ENCODE results near the gene LATS2. TPM values are rescaled to one million over a fixed set of nuclear protein-coding genes. Genes with fewer than 3 reads are reported as not detected.

Gene LATS2
- total and polyA plus RNA-seq, 3 donors from 2014 or later: 35.6 to 40.2 (median 36.5) TPM

DNA sequence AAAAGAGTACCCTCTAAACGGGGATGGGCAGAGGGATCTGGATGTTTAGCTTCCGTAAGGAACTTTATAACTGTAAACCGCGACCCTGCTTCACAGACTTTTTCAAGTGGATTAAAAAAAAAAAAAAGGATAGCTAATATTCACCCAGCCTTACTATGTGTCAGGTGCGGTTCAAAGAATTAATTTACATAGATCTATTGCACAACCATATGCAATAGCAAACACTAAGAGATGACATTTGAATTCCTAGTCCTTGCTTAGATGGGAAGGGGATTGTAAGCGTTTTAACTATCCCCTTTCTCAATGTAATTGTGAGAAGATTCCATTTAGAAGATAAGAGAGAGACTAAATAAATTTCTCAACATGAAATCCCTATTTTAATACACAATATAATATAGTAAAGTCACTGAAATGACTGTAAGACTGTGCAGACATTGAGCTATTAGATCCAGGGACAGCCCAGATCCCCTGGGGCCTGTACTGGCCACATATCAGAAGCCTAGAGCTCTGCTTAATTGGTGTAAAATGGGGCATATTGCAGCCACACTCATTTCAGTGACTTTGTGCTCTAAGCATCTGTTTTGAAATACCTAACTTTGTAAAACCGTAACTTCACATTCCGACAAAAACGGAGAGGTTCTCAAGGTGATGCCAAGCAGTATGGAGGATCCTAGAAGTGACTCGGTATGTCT lies 13.6 kb downstream of the LATS2 start:
- Histone ChIP-seq H3K27me3 (no peaks in the 10 kb centered on the region), H3K27ac (no peak overlapping the region), H3K9me3 (no peaks in the 10 kb centered on the region), H3K4me1 (no peaks in the 10 kb centered on the region), H3K36me3 (ENCODE audit: low read depth, missing control alignments) (no peaks in the 10 kb centered on the region), H3K4me3 (no peak overlapping the region)
- TF ChIP-seq, protein P1, sequence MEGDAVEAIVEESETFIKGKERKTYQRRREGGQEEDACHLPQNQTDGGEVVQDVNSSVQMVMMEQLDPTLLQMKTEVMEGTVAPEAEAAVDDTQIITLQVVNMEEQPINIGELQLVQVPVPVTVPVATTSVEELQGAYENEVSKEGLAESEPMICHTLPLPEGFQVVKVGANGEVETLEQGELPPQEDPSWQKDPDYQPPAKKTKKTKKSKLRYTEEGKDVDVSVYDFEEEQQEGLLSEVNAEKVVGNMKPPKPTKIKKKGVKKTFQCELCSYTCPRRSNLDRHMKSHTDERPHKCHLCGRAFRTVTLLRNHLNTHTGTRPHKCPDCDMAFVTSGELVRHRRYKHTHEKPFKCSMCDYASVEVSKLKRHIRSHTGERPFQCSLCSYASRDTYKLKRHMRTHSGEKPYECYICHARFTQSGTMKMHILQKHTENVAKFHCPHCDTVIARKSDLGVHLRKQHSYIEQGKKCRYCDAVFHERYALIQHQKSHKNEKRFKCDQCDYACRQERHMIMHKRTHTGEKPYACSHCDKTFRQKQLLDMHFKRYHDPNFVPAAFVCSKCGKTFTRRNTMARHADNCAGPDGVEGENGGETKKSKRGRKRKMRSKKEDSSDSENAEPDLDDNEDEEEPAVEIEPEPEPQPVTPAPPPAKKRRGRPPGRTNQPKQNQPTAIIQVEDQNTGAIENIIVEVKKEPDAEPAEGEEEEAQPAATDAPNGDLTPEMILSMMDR (IDR thresholded peaks at IDR 0.05): no peak
- no peak for TF ChIP-seq POLR2A (IDR thresholded peaks at IDR 0.05)
- 89 to 92% methylated on average over 10 of the region's 10 CpGs for WGBS, 2 donors
- no peak for DNase-seq
- intact Hi-C loops (cut with DNase I; ENCODE audit: low total_unique reads): no loop called here

DNA sequence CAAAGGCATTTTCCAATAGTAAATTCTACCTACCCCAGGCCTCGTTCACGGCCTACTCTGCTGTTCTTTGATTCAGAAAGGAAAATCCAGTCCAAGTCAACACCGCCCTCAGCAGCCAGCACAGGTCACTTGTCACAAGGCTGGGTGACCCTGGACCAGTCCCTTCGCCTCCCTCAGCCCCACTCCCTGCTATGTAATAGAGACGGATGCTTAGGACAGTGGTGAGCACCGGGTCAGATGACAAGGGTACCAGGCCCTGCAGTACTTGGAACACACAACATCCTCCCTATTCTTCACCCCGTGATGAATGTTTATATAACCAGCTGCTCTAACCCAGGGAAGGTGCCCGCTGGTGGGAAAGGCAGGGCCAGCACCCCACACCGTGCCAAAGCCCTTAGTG lies 14.3 kb downstream of the LATS2 start:
- DNase-seq: no peak
- no peaks in the 10 kb centered on the region for H3K9me3 ChIP-seq
- intact Hi-C loops (cut with DNase I; ENCODE audit: low total_unique reads): no loop called here
- H3K4me3 ChIP-seq: no peak overlapping the region
- H3K27me3 ChIP-seq: no peaks in the 10 kb centered on the region
- no peak for TF ChIP-seq POLR2A (IDR thresholded peaks at IDR 0.05)
- TF ChIP-seq, protein P1 (IDR thresholded peaks at IDR 0.05): no peak
- 92 to 94% methylated on average over 9 of the region's 9 CpGs for WGBS, 2 donors
- no peaks in the 10 kb centered on the region for H3K36me3 ChIP-seq (ENCODE audit: low read depth, missing control alignments)
- no peaks in the 10 kb centered on the region for H3K4me1 ChIP-seq
- no peak overlapping the region for H3K27ac ChIP-seq

DNA sequence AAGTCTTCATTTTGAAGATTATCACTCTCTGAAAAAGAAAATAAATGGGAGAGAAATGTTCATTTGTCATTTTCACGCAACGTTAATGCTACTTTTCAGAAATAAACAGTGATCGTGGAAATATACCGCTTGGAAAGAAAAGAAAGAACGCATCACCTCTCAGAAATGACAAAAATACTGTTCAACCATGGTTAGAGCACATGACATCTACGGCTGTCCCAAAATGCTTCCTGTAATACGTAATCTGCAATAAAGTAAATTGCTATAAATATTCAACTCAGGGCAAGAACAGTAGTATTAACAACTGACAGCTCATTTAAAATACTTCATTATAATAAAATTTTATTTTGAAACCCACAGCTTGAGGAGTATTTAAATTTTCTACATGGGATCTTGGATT lies 15.2 kb downstream of the LATS2 start:
- Histone ChIP-seq H3K27ac (no peak overlapping the region), H3K4me1 (peaks cover 5% of the 10 kb centered on the region), H3K27me3 (no peaks in the 10 kb centered on the region), H3K9me3 (no peaks in the 10 kb centered on the region), H3K4me3 (no peak overlapping the region), H3K36me3 (ENCODE audit: low read depth, missing control alignments) (no peaks in the 10 kb centered on the region)
- 83 to 86% methylated on average over 7 of the region's 7 CpGs for WGBS, 2 donors
- DNase-seq: no peak
- intact Hi-C loops (cut with DNase I; ENCODE audit: low total_unique reads): no loop called here
- no peak for TF ChIP-seq POLR2A (IDR thresholded peaks at IDR 0.05)
- TF ChIP-seq, protein P1 (IDR thresholded peaks at IDR 0.05): no peak

DNA sequence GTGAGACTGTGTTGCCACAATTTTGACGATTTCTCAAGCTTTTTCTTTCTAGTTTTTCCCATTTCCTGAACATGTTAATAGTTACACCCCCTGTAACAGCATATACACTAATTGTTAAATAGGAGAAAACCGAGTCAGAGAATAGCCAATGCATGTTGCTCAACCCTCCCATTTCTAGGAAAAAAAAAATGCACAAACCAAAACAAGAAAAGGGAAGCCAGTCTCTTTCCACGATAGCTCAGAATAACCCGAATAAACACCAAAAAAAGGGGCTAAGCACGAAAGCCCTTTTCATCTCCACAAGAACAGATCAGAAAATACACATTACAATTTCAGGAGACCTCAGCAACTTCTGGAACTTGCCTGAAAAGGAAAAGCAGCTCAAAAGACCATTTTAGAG lies 16.3 kb downstream of the LATS2 start:
- TF ChIP-seq POLR2A (IDR thresholded peaks at IDR 0.05): no peak
- TF ChIP-seq, protein P1 (IDR thresholded peaks at IDR 0.05): no peak
- Histone ChIP-seq H3K36me3 (ENCODE audit: low read depth, missing control alignments) (no peaks in the 10 kb centered on the region), H3K27me3 (no peaks in the 10 kb centered on the region), H3K27ac (no peak overlapping the region), H3K4me3 (no peak overlapping the region), H3K9me3 (no peaks in the 10 kb centered on the region), H3K4me1 (peaks cover 11% of the 10 kb centered on the region)
- WGBS, 2 donors: 75 to 84% methylated on average over 5 of the region's 5 CpGs
- intact Hi-C loops (cut with DNase I; ENCODE audit: low total_unique reads): no loop called here
- DNase-seq: no peak

DNA sequence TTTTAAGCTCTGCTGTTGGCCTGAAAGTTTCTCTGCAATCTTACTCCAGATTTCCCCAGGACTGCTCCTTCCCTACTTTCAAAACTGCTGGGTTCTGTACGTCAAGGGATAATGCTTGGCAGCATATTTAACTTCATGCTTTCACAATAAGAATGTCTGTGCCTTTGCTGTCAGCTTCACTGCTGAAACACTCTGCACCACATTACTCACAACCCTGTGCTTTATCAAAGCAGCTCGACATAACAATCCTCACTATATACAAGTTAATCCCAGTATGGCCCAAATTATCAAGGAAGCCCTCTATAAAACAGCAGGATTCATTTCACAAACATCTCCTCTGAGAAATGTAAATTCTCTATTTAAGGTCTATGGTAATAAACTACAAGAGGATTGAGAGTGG lies 17.5 kb downstream of the LATS2 start:
- no peaks in the 10 kb centered on the region for H3K36me3 ChIP-seq (ENCODE audit: low read depth, missing control alignments)
- DNase-seq: no peak
- H3K4me1 ChIP-seq: peaks cover 11% of the 10 kb centered on the region
- TF ChIP-seq POLR2A (IDR thresholded peaks at IDR 0.05): no peak
- TF ChIP-seq, protein P1 (IDR thresholded peaks at IDR 0.05): no peak
- H3K27ac ChIP-seq: no peak overlapping the region
- intact Hi-C loops (cut with DNase I; ENCODE audit: low total_unique reads): no loop called here
- 38 to 49% methylated on average over 2 of the region's 2 CpGs for WGBS, 2 donors
- H3K9me3 ChIP-seq: no peaks in the 10 kb centered on the region
- H3K4me3 ChIP-seq: no peak overlapping the region
- H3K27me3 ChIP-seq: no peaks in the 10 kb centered on the region

Measured in testis (tissue), 3 donors.